ENCODE data around the gene SOS2.

Gene SOS2

DNA sequence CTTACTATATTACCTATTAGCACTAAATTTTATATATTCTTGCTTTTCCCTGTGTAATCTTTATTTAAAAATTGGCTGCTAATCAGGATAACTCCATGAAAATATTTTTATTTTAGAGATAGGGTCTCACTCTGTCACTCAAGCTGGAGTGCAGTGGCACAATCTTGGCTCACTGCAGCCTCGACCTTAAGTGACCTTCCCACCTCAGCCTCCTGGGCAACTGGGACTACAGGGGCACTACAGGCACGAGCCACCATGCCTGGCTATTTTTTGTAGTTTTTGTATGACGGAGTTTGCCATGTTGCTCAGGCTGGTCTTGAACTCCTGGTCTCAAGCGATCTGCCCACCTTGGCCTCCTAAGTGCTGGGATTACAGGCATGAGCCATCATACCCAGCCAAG is 82.6 kb downstream of the SOS2 start:
- Histone ChIP-seq H3K27ac (ENCODE audit: low read depth, low read length, poor library complexity, severe bottlenecking) (no peak overlapping the region), H3K9ac (ENCODE audit: low read length) (no peak overlapping the region), H3K4me3 (ENCODE audit: low read depth, low read length, poor library complexity, severe bottlenecking) (no peak overlapping the region), H2AFZ (ENCODE audit: low read length) (no peak overlapping the region), H3K4me1 (ENCODE audit: insufficient read depth, low read length, severe bottlenecking) (no peaks in the 10 kb centered on the region), H3K4me2 (ENCODE audit: low read length) (no peak overlapping the region), H3K9me2 (ENCODE audit: low read depth, low read length) (no peaks in the 10 kb centered on the region), H3F3A (ENCODE audit: insufficient read depth, low read length) (no peaks in the 10 kb centered on the region), H3K9me3 (ENCODE audit: low read length) (no peaks in the 10 kb centered on the region), H4K20me1 (ENCODE audit: insufficient read depth, low read length) (no peaks in the 10 kb centered on the region), H3K79me2 (ENCODE audit: insufficient read depth, low read length) (no peaks in the 10 kb centered on the region), H3K27me3 (ENCODE audit: insufficient read depth, low read length) (no peaks in the 10 kb centered on the region), H3K36me3 (ENCODE audit: insufficient read depth, low read length) (peaks cover 35% of the 10 kb centered on the region)
- TF ChIP-seq, protein P1, sequence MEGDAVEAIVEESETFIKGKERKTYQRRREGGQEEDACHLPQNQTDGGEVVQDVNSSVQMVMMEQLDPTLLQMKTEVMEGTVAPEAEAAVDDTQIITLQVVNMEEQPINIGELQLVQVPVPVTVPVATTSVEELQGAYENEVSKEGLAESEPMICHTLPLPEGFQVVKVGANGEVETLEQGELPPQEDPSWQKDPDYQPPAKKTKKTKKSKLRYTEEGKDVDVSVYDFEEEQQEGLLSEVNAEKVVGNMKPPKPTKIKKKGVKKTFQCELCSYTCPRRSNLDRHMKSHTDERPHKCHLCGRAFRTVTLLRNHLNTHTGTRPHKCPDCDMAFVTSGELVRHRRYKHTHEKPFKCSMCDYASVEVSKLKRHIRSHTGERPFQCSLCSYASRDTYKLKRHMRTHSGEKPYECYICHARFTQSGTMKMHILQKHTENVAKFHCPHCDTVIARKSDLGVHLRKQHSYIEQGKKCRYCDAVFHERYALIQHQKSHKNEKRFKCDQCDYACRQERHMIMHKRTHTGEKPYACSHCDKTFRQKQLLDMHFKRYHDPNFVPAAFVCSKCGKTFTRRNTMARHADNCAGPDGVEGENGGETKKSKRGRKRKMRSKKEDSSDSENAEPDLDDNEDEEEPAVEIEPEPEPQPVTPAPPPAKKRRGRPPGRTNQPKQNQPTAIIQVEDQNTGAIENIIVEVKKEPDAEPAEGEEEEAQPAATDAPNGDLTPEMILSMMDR (IDR thresholded peaks at IDR 0.05; ENCODE audit: low read length) = no peak
- no peak for TF ChIP-seq EZH2 (IDR thresholded peaks at IDR 0.05; ENCODE audit: borderline replicate concordance, low read length)

DNA sequence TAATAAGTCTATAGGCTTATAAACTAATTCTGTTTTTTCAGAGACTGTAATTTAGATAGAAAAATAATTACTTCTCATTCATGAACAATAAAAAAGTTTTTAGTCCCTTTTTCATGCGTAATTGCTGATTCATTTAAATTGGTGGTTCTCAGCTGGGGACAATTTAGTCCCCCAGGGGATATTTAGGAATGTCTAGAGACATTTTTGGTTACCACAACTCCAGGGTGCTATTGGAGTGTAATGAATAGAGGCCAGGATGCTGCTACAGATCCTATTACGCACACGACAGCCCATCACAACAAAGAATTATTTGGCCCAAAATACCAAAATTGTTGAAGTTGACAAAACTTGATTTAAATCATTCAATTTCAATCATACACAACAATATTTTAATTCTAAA is 92.2 kb downstream of the SOS2 start:
- Histone ChIP-seq H3K9me2 (ENCODE audit: low read depth, low read length) (no peaks in the 10 kb centered on the region), H3K4me1 (ENCODE audit: insufficient read depth, low read length, severe bottlenecking) (no peaks in the 10 kb centered on the region), H3K9me3 (ENCODE audit: low read length) (no peaks in the 10 kb centered on the region), H3K4me2 (ENCODE audit: low read length) (no peak overlapping the region), H2AFZ (ENCODE audit: low read length) (no peak overlapping the region), H3K36me3 (ENCODE audit: insufficient read depth, low read length) (no peaks in the 10 kb centered on the region; the same call in 1 of the 2 replicates), H3K79me2 (ENCODE audit: insufficient read depth, low read length) (no peaks in the 10 kb centered on the region; the same call in 1 of the 2 replicates), H3F3A (ENCODE audit: insufficient read depth, low read length) (no peaks in the 10 kb centered on the region), H3K27me3 (ENCODE audit: insufficient read depth, low read length) (no peaks in the 10 kb centered on the region), H4K20me1 (ENCODE audit: insufficient read depth, low read length) (no peaks in the 10 kb centered on the region), H3K27ac (ENCODE audit: low read depth, low read length, poor library complexity, severe bottlenecking) (no peak overlapping the region), H3K9ac (ENCODE audit: low read length) (no peak overlapping the region), H3K4me3 (ENCODE audit: low read depth, low read length, poor library complexity, severe bottlenecking) (no peak overlapping the region)
- no peak for TF ChIP-seq EZH2 (IDR thresholded peaks at IDR 0.05; ENCODE audit: borderline replicate concordance, low read length)
- TF ChIP-seq, protein P1 (IDR thresholded peaks at IDR 0.05; ENCODE audit: low read length) = no peak

DNA sequence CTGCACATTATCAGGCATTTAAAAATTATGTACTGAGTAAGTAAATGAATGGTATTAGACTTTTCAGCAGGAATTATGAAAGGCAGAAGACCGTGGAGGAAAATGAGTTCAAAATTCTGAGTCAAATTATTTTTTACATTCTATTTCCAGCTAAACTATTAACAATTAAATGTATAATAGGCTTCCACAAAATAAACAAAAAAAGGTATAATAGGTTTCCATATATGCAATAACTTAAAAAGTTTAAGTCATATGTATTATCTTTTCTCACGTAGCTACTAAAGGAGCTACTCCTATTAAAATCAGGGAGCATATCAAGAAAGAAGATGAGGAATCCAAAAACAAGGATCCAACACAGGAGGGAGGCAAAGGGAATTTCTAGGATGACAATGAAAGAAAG is 103.6 kb downstream of the SOS2 start:
- no peaks in the 10 kb centered on the region for H4K20me1 ChIP-seq (ENCODE audit: insufficient read depth, low read length)
- H3K27me3 ChIP-seq (ENCODE audit: insufficient read depth, low read length) = no peaks in the 10 kb centered on the region
- TF ChIP-seq EZH2 (IDR thresholded peaks at IDR 0.05; ENCODE audit: borderline replicate concordance, low read length) = no peak
- TF ChIP-seq, protein P1 (IDR thresholded peaks at IDR 0.05; ENCODE audit: low read length) = no peak

More for the DNA sequence above, 103.6 kb downstream of the SOS2 start:
- H3K4me1 ChIP-seq (ENCODE audit: insufficient read depth, low read length, severe bottlenecking) = no peaks in the 10 kb centered on the region
- H3K36me3 ChIP-seq (ENCODE audit: insufficient read depth, low read length) = peaks cover 32% of the 10 kb centered on the region
- H3K9me2 ChIP-seq (ENCODE audit: low read depth, low read length) = no peaks in the 10 kb centered on the region
- H3F3A ChIP-seq (ENCODE audit: insufficient read depth, low read length) = no peaks in the 10 kb centered on the region
- no peak overlapping the region for H2AFZ ChIP-seq (ENCODE audit: low read length)
- H3K4me2 ChIP-seq (ENCODE audit: low read length) = no peak overlapping the region
- H3K9me3 ChIP-seq (ENCODE audit: low read length) = no peaks in the 10 kb centered on the region
- no peak overlapping the region for H3K27ac ChIP-seq (ENCODE audit: low read depth, low read length, poor library complexity, severe bottlenecking)
- H3K9ac ChIP-seq (ENCODE audit: low read length) = no peak overlapping the region
- no peak overlapping the region for H3K4me3 ChIP-seq (ENCODE audit: low read depth, low read length, poor library complexity, severe bottlenecking)
- H3K79me2 ChIP-seq (ENCODE audit: insufficient read depth, low read length) = no peaks in the 10 kb centered on the region
